BE2C (cell line): Measurements from ENCODE around the gene AEBP2.

Experiments
- DNase-seq: peaks from one replicate; pipeline ENCODE4 v3.0.0-alpha.2; 2020
- H3K27me3 ChIP-seq: fragments of 250-450 bp; sonication (Bioruptor Pico); 2 replicates; pipeline ENCODE4 v1.5.1; 2020; ENCODE audit warnings: mild to moderate bottlenecking
- H3K36me3 ChIP-seq: fragments of 250-450 bp; sonication (Bioruptor Pico); 2 replicates; pipeline ENCODE4 v1.5.1; 2020; ENCODE audit warnings: mild to moderate bottlenecking
- H3K4me1 ChIP-seq: fragments of 250-450 bp; sonication (Bioruptor Pico); 2 replicates; pipeline ENCODE4 v1.5.1; 2020
- H3K4me3 ChIP-seq: 2 replicates; pipeline ENCODE4 v1.5.1; 2011; ENCODE audit warnings: low read depth, low read length
- H3K9me3 ChIP-seq: fragments of 250-450 bp; sonication (Bioruptor Pico); 2 replicates; pipeline ENCODE4 v1.5.1; 2020
- CTCF ChIP-seq: IDR thresholded peaks from 2 replicates; pipeline ENCODE4 v1.5.1; 2012; ENCODE audit warnings: mild to moderate bottlenecking, low read depth, low read length

Gene AEBP2

GRCh38 chr12:19477071-19477470, 37.8 kb downstream of the AEBP2 start:
- Histone ChIP-seq H3K4me3 (no peak overlapping the region), H3K27me3 (no peaks in the 10 kb centered on the region), H3K36me3 (peaks cover 22% of the 10 kb centered on the region), H3K4me1 (no peaks in the 10 kb centered on the region), H3K9me3 (no peaks in the 10 kb centered on the region)
- TF ChIP-seq CTCF, result no peak
- DNase-seq, result no peak

GRCh38 chr12:19480459-19480858, 41.2 kb downstream of the AEBP2 start:
- TF ChIP-seq CTCF, result no peak
- Histone ChIP-seq H3K4me3 (no peak overlapping the region), H3K27me3 (no peaks in the 10 kb centered on the region), H3K4me1 (no peaks in the 10 kb centered on the region), H3K9me3 (no peaks in the 10 kb centered on the region), H3K36me3 (peaks cover 10% of the 10 kb centered on the region)
- no peak for DNase-seq

- Histone ChIP-seq H3K36me3 (peaks cover 10% of the 10 kb centered on the region), H3K27me3 (no peaks in the 10 kb centered on the region), H3K9me3 (no peaks in the 10 kb centered on the region), H3K4me1 (no peaks in the 10 kb centered on the region), H3K4me3 (no peak overlapping the region)
- no peak for DNase-seq
- TF ChIP-seq CTCF, result no peak
Measured at GRCh38 chr12:19482036-19482435, 42.7 kb downstream of the AEBP2 start.

- peaks cover 7% of the 10 kb centered on the region for H3K36me3 ChIP-seq
- H3K27me3 ChIP-seq, result no peaks in the 10 kb centered on the region
- no peaks in the 10 kb centered on the region for H3K9me3 ChIP-seq
- no peak for DNase-seq
- no peak for TF ChIP-seq CTCF
- no peak overlapping the region for H3K4me3 ChIP-seq
- H3K4me1 ChIP-seq, result no peaks in the 10 kb centered on the region
Measured at GRCh38 chr12:19482551-19483109, 43.3 kb downstream of the AEBP2 start.

- no peaks in the 10 kb centered on the region for H3K9me3 ChIP-seq
- H3K4me1 ChIP-seq, result no peaks in the 10 kb centered on the region
- H3K36me3 ChIP-seq, result peaks cover 7% of the 10 kb centered on the region
- no peak overlapping the region for H3K4me3 ChIP-seq
- H3K27me3 ChIP-seq, result no peaks in the 10 kb centered on the region
- no peak for DNase-seq
- no peak for TF ChIP-seq CTCF
Measured at GRCh38 chr12:19483727-19484126, 44.4 kb downstream of the AEBP2 start.

- no peak for TF ChIP-seq CTCF
- H3K4me1 ChIP-seq, result no peaks in the 10 kb centered on the region
Measured at GRCh38 chr12:19484738-19485137, 45.4 kb downstream of the AEBP2 start.

More at GRCh38 chr12:19484738-19485137, 45.4 kb downstream of the AEBP2 start:
- H3K27me3 ChIP-seq, result no peaks in the 10 kb centered on the region
- H3K36me3 ChIP-seq, result peaks cover 3% of the 10 kb centered on the region
- H3K4me3 ChIP-seq, result no peak overlapping the region
- DNase-seq, result no peak
- H3K9me3 ChIP-seq, result no peaks in the 10 kb centered on the region
